ENCODE data around the gene CXCL11.

DNA sequence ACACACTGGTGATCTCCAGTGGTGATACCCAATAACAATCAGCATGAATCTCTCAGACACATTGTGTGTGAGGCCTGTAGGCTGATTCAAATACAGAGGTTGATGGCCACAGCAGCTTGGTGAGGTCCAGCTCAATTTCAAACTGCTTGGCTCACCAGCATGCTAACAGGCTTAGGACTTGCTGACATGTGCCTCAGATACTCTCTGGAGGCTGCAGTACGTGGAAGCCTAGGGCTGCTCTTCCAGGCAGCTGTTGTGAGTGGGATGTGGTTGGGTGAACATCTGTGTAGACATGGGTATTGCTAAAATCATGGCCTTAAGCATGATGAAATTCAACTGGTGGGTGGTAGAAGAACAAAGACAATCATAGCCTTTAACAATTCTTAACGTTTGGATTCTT, 32.8 kb downstream of the CXCL11 start:
- no peak for TF ChIP-seq POLR2AphosphoS5 (IDR thresholded peaks at IDR 0.05; ENCODE audit: borderline replicate concordance, low read depth, low read length)
- no peak for TF ChIP-seq EZH2 (IDR thresholded peaks at IDR 0.05)
- TF ChIP-seq FOXP2 (optimal IDR thresholded peaks at IDR 0.05; ENCODE audit: control extremely low read depth, extremely low read length, insufficient read depth), result no peak

All from SK-N-MC (cell line).